Naive thymus-derived CD4-positive, alpha-beta T cell (primary cell): Measurements from ENCODE around the gene SERINC3. TPM values are rescaled to one million over a fixed set of nuclear protein-coding genes. Genes with fewer than 3 reads are reported as not detected.
"Not testable (repeated sequence)": the region's sequence is repeated elsewhere in the genome, so short reads cannot be mapped to it uniquely, and the experiment has no call there.

Experiments
- ATAC-seq: fragments of 150-1000 bp; cut with Tn5 transposase; 2 replicates; pipeline ENCODE4 v1.10.0; 2021; ENCODE audit warnings: mild to moderate bottlenecking, moderate library complexity
- CTCF ChIA-PET: fragments of 350-600 bp; sonication (Branson Sonifier 250); formaldehyde crosslinking; loops from one replicate; lab custom pipeline; 2021; ENCODE audit warnings: antibody characterized with exemption; lab: Charles Lee
- POLR2A ChIA-PET: fragments of 350-600 bp; sonication (Branson Sonifier 250); formaldehyde crosslinking; loops from one replicate; lab custom pipeline; 2021; ENCODE audit warnings: antibody characterized with exemption, inconsistent platforms; lab: Charles Lee
- DNase-seq, 9 donors: peaks; one replicate each; pipeline versions ENCODE4 v3.0.0 to v3.0.0-alpha.2; 2020 to 2022; ENCODE audit warnings: mixed read lengths in 1 of 9
- H3K27ac ChIP-seq: one replicate; pipeline ENCODE4 v1.7.0; 2013; ENCODE audit warnings: mild to moderate bottlenecking, low read depth, low read length, moderate library complexity
- H3K27me3 ChIP-seq, 2 donors: one replicate each; pipeline ENCODE4 v1.7.0; 2013; ENCODE audit warnings: low read length in 2 of 2, mild to moderate bottlenecking in 2 of 2, moderate library complexity in 2 of 2; ENCODE audit not compliant: control insufficient read depth in 2 of 2, insufficient read depth in 2 of 2
- H3K36me3 ChIP-seq, 3 experiments: 1 replicate in 2 of 3; 2 replicates in 1 of 3; pipeline ENCODE4 v1.7.0; 2013; ENCODE audit warnings: low read length in 3 of 3, mild to moderate bottlenecking in 3 of 3, moderate library complexity in 1 of 3; ENCODE audit not compliant: insufficient read depth in 3 of 3, control insufficient read depth in 2 of 3
- H3K4me1 ChIP-seq, 2 donors: one replicate each; pipeline ENCODE4 v1.7.0; 2013; ENCODE audit warnings: low read length in 2 of 2, mild to moderate bottlenecking in 2 of 2, moderate library complexity in 1 of 2; ENCODE audit not compliant: control insufficient read depth in 2 of 2, insufficient read depth in 2 of 2
- H3K4me3 ChIP-seq: 2 replicates; pipeline ENCODE4 v1.7.0; 2013; ENCODE audit warnings: mild to moderate bottlenecking, low read length
- H3K9me3 ChIP-seq, 3 experiments: 1 replicate in 2 of 3; 2 replicates in 1 of 3; pipeline ENCODE4 v1.7.0; 2013; ENCODE audit warnings: low read length in 3 of 3; ENCODE audit not compliant: control insufficient read depth in 2 of 3
- H3K27ac Mint-ChIP-seq, 9 donors: one replicate each; pipeline ENCODE4 v1.8.0; 2020 to 2022; ENCODE audit warnings: mixed read lengths in 9 of 9, mild to moderate bottlenecking in 8 of 9, moderate library complexity in 5 of 9, inconsistent platforms in 2 of 9
- H3K27me3 Mint-ChIP-seq, 5 donors: one replicate each; pipeline ENCODE4 v1.8.0; 2021 to 2022; ENCODE audit warnings: mixed read lengths in 5 of 5, mild to moderate bottlenecking in 1 of 5
- H3K36me3 Mint-ChIP-seq, 5 donors: one replicate each; pipeline ENCODE4 v1.8.0; 2020 to 2022; ENCODE audit warnings: mixed read lengths in 5 of 5, mild to moderate bottlenecking in 3 of 5, inconsistent platforms in 1 of 5
- H3K4me1 Mint-ChIP-seq, 7 donors: one replicate each; pipeline ENCODE4 v1.8.0; 2020 to 2022; ENCODE audit warnings: mixed read lengths in 7 of 7, mild to moderate bottlenecking in 3 of 7, inconsistent platforms in 1 of 7
- H3K4me3 Mint-ChIP-seq, 10 donors: one replicate each; pipeline ENCODE4 v1.8.0; 2020 to 2022; ENCODE audit warnings: mild to moderate bottlenecking in 10 of 10, mixed read lengths in 10 of 10, moderate library complexity in 6 of 10, inconsistent platforms in 2 of 10
- H3K9me3 Mint-ChIP-seq, 11 donors: one replicate each; pipeline ENCODE4 v1.8.0; 2020 to 2022; ENCODE audit warnings: mixed read lengths in 11 of 11, mild to moderate bottlenecking in 4 of 11, inconsistent platforms in 1 of 11, moderate library complexity in 1 of 11
- intact Hi-C, 2 donors: fragments of 100-400 bp; cut with micrococcal nuclease; formaldehyde crosslinking; loops; one replicate each; pipeline ENCODE4 v1.15.1; 2023
- polyA plus RNA-seq, 2 donors: library from polyadenylated mRNA; unstranded; fragments of 300-500 nt; fragmentation: Illumina TruSeq; gene quantifications; one replicate each; pipeline ENCODE4 v1.2.3, GENCODE V29; 2021
- total RNA-seq, 6 experiments: library from RNA in 5 of 6; stranded (reverse) in 5 of 6; gene quantifications; 1 replicate in 5 of 6; 2 replicates in 1 of 6; pipeline ENCODE4 v1.2.3 and lab custom pipeline; 2021 to 2026

Gene SERINC3
- total and polyA plus RNA-seq, 7 experiments from 2014 or later = 59.7 to 199 (median 82.7) TPM

DNA sequence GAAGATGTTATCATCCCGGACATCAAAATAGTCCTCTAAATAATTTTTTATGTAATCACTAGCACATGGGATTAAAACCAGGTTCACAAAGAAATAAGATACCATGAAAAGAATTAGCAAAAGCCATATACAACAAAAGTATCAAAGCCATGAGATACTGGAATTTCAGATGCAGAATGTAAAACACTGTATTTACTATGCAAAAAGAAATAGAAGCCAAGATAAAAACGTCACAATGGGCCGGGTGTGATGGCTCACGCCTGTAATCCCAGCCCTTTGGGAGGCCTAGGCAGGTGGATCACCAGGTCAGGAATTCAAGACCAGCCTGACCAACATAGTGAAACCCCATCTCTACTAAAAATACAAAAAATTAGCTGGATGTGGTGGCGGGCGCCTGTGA is 38.9 kb upstream of the SERINC3 start:
- CTCF ChIA-PET, POLR2A ChIA-PET, H3K4me3 Mint-ChIP-seq, H3K4me1 Mint-ChIP-seq, H3K36me3 Mint-ChIP-seq, H3K9me3 ChIP-seq, H3K27me3 ChIP-seq, H3K4me1 ChIP-seq, H3K4me3 ChIP-seq, H3K27ac Mint-ChIP-seq, H3K27ac ChIP-seq, DNase-seq, ATAC-seq, H3K36me3 ChIP-seq, intact Hi-C loops, H3K9me3 Mint-ChIP-seq: not testable (repeated sequence)
- H3K27me3 Mint-ChIP-seq = peaks cover 0 to 13% (median 0%) of the 10 kb centered on the region in 5 donors

DNA sequence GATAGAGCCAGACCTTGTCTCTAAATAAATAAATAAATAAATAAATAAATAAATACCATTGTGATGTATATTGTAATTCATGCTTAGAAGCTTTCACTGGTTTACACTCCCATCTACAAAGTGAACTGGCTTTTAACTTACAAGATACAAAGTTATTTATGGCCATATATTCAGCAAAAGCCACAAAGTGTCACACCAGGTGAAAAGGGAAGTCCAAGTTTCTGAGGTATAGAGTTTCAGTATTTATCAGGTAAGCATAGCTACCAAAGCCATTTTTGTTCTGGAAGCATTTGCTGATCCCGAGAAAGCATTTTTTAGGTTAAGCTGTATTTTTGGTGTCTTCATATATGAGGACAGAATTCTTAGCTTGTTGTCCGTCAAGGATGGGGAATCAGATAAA is 38.4 kb upstream of the SERINC3 start:
- DNase-seq (no peak), ATAC-seq (no peak)
- H3K27me3 Mint-ChIP-seq = peaks cover 0 to 13% (median 0%) of the 10 kb centered on the region in 5 donors
- H3K4me3 ChIP-seq = no peak overlapping the region
- CTCF ChIA-PET = no interaction called here
- intact Hi-C loops = no loop called here
- H3K36me3 Mint-ChIP-seq = no peaks in the 10 kb centered on the region
- H3K27ac ChIP-seq = no peak overlapping the region
- peaks cover 0 to 4% (median 0%) of the 10 kb centered on the region in 7 donors for H3K4me1 Mint-ChIP-seq
- POLR2A ChIA-PET = interaction anchor here (0.6 kb wide), 1 partner anchor 64 kb away, joined by 3 read pairs; no protein-coding TSS in a partner anchor
- no peaks in the 10 kb centered on the region for H3K9me3 ChIP-seq
- no peak overlapping the region for H3K27ac Mint-ChIP-seq
- H3K9me3 Mint-ChIP-seq = peaks cover 0 to 1% (median 0%) of the 10 kb centered on the region in 11 donors
- H3K36me3 ChIP-seq = no peaks in the 10 kb centered on the region
- H3K4me3 Mint-ChIP-seq = no peak overlapping the region
- H3K4me1 ChIP-seq = no peaks in the 10 kb centered on the region
- no peaks in the 10 kb centered on the region for H3K27me3 ChIP-seq

DNA sequence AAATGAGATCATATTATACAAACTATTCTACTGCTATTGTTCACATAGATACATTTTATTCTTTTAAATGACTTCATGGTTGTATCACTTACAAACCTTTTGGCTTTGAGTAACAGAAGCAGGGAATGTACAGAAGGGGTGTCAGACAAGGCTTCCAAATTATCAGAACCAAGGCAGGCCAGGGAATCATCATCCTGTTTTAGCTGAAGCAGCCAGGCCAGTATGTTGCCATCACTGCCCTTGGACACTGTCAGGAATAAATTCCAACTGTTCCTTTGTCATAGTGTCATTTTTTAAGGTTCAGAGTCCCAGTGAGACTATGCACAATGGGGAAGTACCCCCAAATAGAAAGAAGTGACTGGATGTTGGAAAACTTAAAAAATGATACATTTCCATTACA is 37.4 kb upstream of the SERINC3 start:
- H3K27ac ChIP-seq = no peak overlapping the region
- no peak for DNase-seq
- Mint-ChIP-seq H3K27me3 (peaks cover 0 to 10% (median 0%) of the 10 kb centered on the region in 5 donors), H3K4me1 (peaks cover 0 to 4% (median 0%) of the 10 kb centered on the region in 7 donors), H3K27ac (no peak overlapping the region), H3K4me3 (no peak overlapping the region), H3K36me3 (no peaks in the 10 kb centered on the region), H3K9me3 (peaks cover 0 to 1% (median 0%) of the 10 kb centered on the region in 11 donors)
- ATAC-seq = no peak
- H3K9me3 ChIP-seq = no peaks in the 10 kb centered on the region
- no peaks in the 10 kb centered on the region for H3K27me3 ChIP-seq
- intact Hi-C loops = no loop called here
- ChIA-PET POLR2A (interaction anchor here (0.6 kb wide), 1 partner anchor 12 kb away, joined by 3 read pairs; no protein-coding TSS in a partner anchor), CTCF (no interaction called here)
- H3K4me1 ChIP-seq = no peaks in the 10 kb centered on the region
- no peak overlapping the region for H3K4me3 ChIP-seq
- H3K36me3 ChIP-seq = no peaks in the 10 kb centered on the region

DNA sequence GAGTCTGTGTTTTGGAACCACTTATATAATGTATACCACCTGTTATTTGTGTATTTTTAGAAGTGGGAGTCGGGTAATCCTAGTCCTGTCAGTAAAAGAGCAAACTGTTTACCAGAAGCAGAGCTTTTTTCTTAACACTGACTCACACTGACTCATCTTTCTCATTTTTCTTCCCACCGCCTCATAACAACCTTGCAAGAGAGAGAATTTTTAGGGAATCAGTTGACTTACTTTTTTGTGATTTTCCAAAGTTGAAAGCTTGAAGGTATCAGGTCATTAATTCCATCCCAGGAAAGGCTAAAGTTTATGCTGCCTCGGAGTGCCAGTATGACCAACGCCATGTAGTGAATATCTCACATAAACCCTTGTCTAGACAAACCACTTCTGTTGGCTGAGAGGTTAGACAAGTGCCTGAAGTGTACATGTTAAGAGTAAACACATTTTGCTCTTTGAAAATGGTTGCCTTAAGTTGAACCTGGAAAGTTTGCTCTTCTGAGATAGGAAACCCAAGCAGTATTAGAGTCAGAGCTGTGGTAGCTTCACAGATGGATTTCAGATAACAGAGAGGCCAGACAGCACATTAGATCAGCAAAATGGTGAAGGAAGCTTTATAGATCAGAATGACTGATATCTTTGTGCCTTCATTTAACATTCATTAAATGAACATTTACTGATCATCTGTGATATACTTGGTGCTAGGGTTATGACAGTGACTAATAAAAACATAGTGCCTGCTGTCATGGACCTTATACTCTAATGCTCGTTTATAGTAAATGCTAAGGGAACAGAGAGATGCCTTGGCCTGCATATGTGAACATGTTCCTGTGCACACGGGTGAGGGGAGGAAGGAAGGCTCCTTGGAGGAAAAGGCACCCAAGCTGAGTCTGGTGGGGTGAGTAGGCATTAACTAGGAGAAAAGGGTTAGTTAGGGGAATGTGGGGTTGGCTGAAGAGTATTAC is 31.4 kb upstream of the SERINC3 start:
- no peaks in the 10 kb centered on the region for H3K36me3 Mint-ChIP-seq
- peak overlapping the region in 2 of 10 donors; percentile 7 to 16 for H3K4me3 Mint-ChIP-seq
- no peaks in the 10 kb centered on the region for H3K9me3 Mint-ChIP-seq
- Histone ChIP-seq H3K27me3 (peaks cover 0 to under 1% of the 10 kb centered on the region in 2 donors), H3K9me3 (no peaks in the 10 kb centered on the region), H3K27ac (no peak overlapping the region), H3K4me3 (no peak overlapping the region), H3K36me3 (no peaks in the 10 kb centered on the region), H3K4me1 (no peaks in the 10 kb centered on the region)
- H3K27me3 Mint-ChIP-seq = peaks cover 0 to 1% (median 0%) of the 10 kb centered on the region in 5 donors
- peak overlapping the region in 5 of 9 donors; percentile 4 to 95 (median 40) for H3K27ac Mint-ChIP-seq
- peaks cover 0 to 20% (median 7%) of the 10 kb centered on the region in 7 donors for H3K4me1 Mint-ChIP-seq
- no peak for DNase-seq
- no peak for ATAC-seq
- CTCF ChIA-PET = interaction anchor here (0.6 kb wide), 1 partner anchor 45 kb away, joined by 3 read pairs; no protein-coding TSS in a partner anchor
- POLR2A ChIA-PET = no interaction called here
- intact Hi-C loops = no loop called here

DNA sequence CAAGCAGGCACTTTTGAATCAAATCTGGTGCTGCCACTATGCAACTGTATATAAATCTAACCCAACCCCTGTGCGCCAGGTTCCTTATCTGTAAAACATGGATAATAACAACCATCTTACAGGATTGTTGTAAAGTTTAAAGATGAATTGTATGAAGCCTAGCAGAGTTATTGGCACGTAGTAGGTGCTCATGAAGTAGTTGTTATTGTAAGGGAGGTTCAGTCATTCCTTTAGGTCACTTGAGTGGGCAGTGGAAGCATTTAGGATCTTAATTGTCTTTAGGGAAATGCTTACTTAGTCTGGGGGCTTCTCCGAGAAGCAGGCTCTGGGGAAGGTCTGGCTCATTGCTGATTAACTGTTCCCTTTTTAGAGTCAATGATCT is 30.7 kb upstream of the SERINC3 start:
- POLR2A ChIA-PET = no interaction called here
- Histone ChIP-seq H3K27me3 (peaks cover 0 to 2% of the 10 kb centered on the region in 2 donors), H3K27ac (no peak overlapping the region), H3K36me3 (no peaks in the 10 kb centered on the region), H3K4me3 (no peak overlapping the region), H3K4me1 (no peaks in the 10 kb centered on the region), H3K9me3 (no peaks in the 10 kb centered on the region)
- Mint-ChIP-seq H3K27ac (peak overlapping the region in 4 of 9 donors; percentile 2 to 95 (median 63)), H3K36me3 (no peaks in the 10 kb centered on the region), H3K27me3 (peaks cover 0 to 1% (median 0%) of the 10 kb centered on the region in 5 donors), H3K4me3 (no peak overlapping the region), H3K9me3 (no peaks in the 10 kb centered on the region), H3K4me1 (peaks cover 0 to 20% (median 7%) of the 10 kb centered on the region in 7 donors)
- DNase-seq = no peak
- no peak for ATAC-seq
- intact Hi-C loops = no loop called here
- CTCF ChIA-PET = no interaction called here

DNA sequence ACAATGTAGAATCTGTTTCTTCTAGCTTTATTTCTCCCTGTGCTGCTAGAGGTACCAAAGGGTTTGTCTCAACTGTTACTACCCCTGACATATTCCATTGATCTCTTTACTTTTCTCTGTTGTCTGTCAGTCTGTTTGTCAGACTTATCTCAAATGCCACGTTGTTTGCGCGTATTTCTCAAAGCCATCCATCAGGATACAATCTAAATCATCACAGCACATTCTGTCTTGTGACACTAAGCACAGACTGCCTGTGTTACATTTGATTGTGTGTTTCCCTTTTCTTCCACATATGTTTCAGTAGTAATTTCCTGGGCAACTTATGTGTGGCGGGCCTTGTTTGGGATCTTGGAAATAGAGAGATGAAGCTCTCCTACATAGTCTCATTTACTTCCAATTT is 30.2 kb upstream of the SERINC3 start:
- Mint-ChIP-seq H3K36me3 (no peaks in the 10 kb centered on the region), H3K27me3 (peaks cover 0 to 4% (median 0%) of the 10 kb centered on the region in 5 donors), H3K27ac (peak overlapping the region in 1 of 9 donors; percentile 95), H3K4me3 (no peak overlapping the region), H3K4me1 (peaks cover 0 to 20% (median 7%) of the 10 kb centered on the region in 7 donors), H3K9me3 (no peaks in the 10 kb centered on the region)
- ATAC-seq = no peak
- no peak overlapping the region for H3K27ac ChIP-seq
- POLR2A ChIA-PET = interaction anchor here (1.0 kb wide), 1 partner anchor 30 kb away, joined by 4 read pairs; the partner anchor contains the start of gene SERINC3
- H3K4me3 ChIP-seq = no peak overlapping the region
- CTCF ChIA-PET = no interaction called here
- H3K36me3 ChIP-seq = no peaks in the 10 kb centered on the region
- no peaks in the 10 kb centered on the region for H3K9me3 ChIP-seq
- peaks cover 0 to 2% of the 10 kb centered on the region in 2 donors for H3K27me3 ChIP-seq
- no peaks in the 10 kb centered on the region for H3K4me1 ChIP-seq
- intact Hi-C loops = no loop called here
- DNase-seq = no peak
